ENCODE results near the gene TEX9.
"Not testable (repeated sequence)": the region's sequence is repeated elsewhere in the genome, so short reads cannot be mapped to it uniquely, and the experiment has no call there.

The TEX9 gene

GRCh38 chr15:56390739-56391267 lies 25.6 kb downstream of the TEX9 start:
- peaks cover 4% of the 10 kb centered on the region for H3K4me1 Mint-ChIP-seq (ENCODE audit: low read depth)
- H3K27me3 Mint-ChIP-seq, result peaks cover 2% of the 10 kb centered on the region
- no peaks in the 10 kb centered on the region for H3K36me3 Mint-ChIP-seq (ENCODE audit: low read depth)
- DNase-seq, result no peak
- H3K9me3 Mint-ChIP-seq, result no peaks in the 10 kb centered on the region
- H3K4me3 Mint-ChIP-seq, result no peak overlapping the region
- H3K27ac Mint-ChIP-seq, result no peak overlapping the region

- H3K27ac Mint-ChIP-seq, result no peak overlapping the region
- no peaks in the 10 kb centered on the region for H3K36me3 Mint-ChIP-seq (ENCODE audit: low read depth)
- no peak for DNase-seq
- H3K4me3 Mint-ChIP-seq, result no peak overlapping the region
- H3K27me3 Mint-ChIP-seq, result peaks cover 5% of the 10 kb centered on the region
- peaks cover 4% of the 10 kb centered on the region for H3K4me1 Mint-ChIP-seq (ENCODE audit: low read depth)
- no peaks in the 10 kb centered on the region for H3K9me3 Mint-ChIP-seq
Measured at GRCh38 chr15:56393277-56393676, 28.1 kb downstream of the TEX9 start.

DNA sequence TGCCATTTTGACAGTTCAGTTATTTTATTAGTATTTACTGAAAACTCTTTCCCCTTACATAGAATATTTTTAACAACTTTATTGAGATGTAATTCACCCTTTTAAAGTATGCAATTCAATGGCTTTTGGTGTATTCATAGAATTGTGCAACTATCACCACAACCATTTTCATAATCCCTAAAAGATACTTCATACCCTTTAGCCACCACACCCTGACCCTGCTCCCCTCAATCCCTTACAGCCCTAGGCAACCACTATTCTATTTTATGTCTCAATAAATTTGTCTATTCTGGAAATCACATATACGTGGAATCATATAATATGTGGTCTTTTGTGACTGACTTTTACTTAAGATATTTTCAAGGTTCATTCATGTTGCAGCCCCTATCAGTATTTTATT lies 29.7 kb downstream of the TEX9 start:
- H3K27ac Mint-ChIP-seq, result no peak overlapping the region
- H3K9me3 Mint-ChIP-seq, result no peaks in the 10 kb centered on the region
- H3K4me1 Mint-ChIP-seq (ENCODE audit: low read depth), result peaks cover 4% of the 10 kb centered on the region

GRCh38 chr15:56397325-56397724 lies 32.1 kb downstream of the TEX9 start:
- not testable (repeated sequence) for H3K36me3 Mint-ChIP-seq (ENCODE audit: low read depth); H3K4me1 Mint-ChIP-seq (ENCODE audit: low read depth); H3K4me3 Mint-ChIP-seq; DNase-seq; H3K9me3 Mint-ChIP-seq; H3K27ac Mint-ChIP-seq
- peaks cover 20% of the 10 kb centered on the region for H3K27me3 Mint-ChIP-seq

More for the DNA sequence above, 29.7 kb downstream of the TEX9 start:
- peaks cover 8% of the 10 kb centered on the region for H3K27me3 Mint-ChIP-seq
- no peak overlapping the region for H3K4me3 Mint-ChIP-seq
- DNase-seq, result no peak
- H3K36me3 Mint-ChIP-seq (ENCODE audit: low read depth), result no peaks in the 10 kb centered on the region

DNA sequence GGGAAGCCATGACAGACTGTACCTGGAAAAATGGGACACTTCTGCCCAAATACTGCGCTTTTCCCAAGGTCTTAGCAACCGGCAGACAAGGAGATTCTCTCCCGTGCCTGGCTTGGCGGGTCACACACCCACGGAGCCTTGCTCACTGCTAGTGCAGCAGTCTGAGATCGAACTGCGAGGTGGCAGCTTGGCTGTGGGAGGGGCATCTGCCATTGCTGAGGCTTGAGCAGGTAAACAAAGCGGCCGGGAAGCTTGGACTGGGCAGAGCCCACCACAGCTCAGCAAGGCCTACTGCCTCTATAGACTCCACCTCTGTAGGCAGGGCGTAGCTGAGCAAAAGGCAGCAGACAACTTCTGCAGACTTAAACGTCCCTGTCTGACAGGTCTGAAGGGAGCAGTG lies 34.0 kb downstream of the TEX9 start:
- not testable (repeated sequence) for H3K9me3 Mint-ChIP-seq; H3K27ac Mint-ChIP-seq; DNase-seq; H3K4me3 Mint-ChIP-seq; H3K36me3 Mint-ChIP-seq (ENCODE audit: low read depth); H3K4me1 Mint-ChIP-seq (ENCODE audit: low read depth)
- H3K27me3 Mint-ChIP-seq, result peaks cover 23% of the 10 kb centered on the region

DNA sequence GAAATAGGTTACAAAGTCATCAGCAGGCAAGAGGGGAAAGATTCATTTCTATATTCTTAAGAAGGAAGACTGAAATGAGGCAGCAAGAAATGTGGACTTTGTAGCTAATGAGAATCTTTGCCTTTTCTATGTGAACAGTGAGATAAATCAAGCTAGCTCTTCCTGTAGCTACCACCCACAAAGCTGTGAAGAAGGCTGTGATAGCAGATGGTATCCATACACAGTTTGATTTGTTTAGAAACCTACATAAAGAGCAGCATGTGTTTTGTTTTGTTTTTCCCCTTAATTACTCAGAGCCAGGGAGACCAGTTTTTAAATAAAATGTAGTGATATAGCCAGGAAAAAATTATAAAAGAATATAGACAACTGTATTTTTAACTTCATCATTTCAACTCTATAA lies 45.5 kb downstream of the TEX9 start:
- DNase-seq, result no peak
- Mint-ChIP-seq H3K27me3 (no peaks in the 10 kb centered on the region), H3K4me3 (no peak overlapping the region), H3K27ac (no peak overlapping the region), H3K9me3 (no peaks in the 10 kb centered on the region), H3K4me1 (ENCODE audit: low read depth) (no peaks in the 10 kb centered on the region), H3K36me3 (ENCODE audit: low read depth) (no peaks in the 10 kb centered on the region)

GRCh38 chr15:56411122-56411749 lies 46.0 kb downstream of the TEX9 start:
- no peaks in the 10 kb centered on the region for H3K36me3 Mint-ChIP-seq (ENCODE audit: low read depth)
- H3K9me3 Mint-ChIP-seq, result no peaks in the 10 kb centered on the region
- H3K27ac Mint-ChIP-seq, result no peak overlapping the region
- H3K27me3 Mint-ChIP-seq, result no peaks in the 10 kb centered on the region
- DNase-seq, result no peak
- H3K4me3 Mint-ChIP-seq, result no peak overlapping the region
- H3K4me1 Mint-ChIP-seq (ENCODE audit: low read depth), result no peaks in the 10 kb centered on the region

DNA sequence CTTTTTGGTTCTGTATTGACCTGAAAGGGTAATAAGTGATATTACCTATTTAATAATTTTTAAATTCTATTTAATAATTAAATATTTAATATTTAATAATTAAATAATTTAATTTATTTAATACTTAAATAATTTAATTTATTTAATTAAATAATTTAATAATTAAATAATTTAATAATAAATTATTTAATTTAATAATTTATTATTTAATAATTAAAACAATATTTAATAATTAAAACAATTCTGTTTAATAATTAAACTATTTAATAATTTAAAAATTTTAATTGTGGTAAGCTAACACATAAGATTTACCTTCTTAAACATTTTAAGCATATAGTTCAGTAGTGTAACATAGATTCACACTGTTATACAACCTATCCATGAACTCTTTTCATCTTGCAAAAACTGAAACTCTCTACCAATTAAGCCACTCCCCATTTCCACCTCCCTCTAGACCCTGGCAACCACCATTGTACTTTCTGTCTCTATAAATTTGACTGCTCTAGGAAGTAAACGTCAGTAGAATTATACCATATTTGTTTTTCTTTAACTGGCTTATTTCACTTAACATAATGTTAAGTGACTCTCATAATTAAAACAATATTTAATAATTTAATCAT lies 48.0 kb downstream of the TEX9 start:
- not testable (repeated sequence) for H3K27me3 Mint-ChIP-seq; H3K4me1 Mint-ChIP-seq (ENCODE audit: low read depth); H3K36me3 Mint-ChIP-seq (ENCODE audit: low read depth); H3K27ac Mint-ChIP-seq; DNase-seq; H3K9me3 Mint-ChIP-seq; H3K4me3 Mint-ChIP-seq

GRCh38 chr15:56425276-56425675 lies 60.0 kb downstream of the TEX9 start:
- H3K9me3 Mint-ChIP-seq, result peaks cover 6% of the 10 kb centered on the region
- no peaks in the 10 kb centered on the region for H3K4me1 Mint-ChIP-seq (ENCODE audit: low read depth)
- no peak overlapping the region for H3K27ac Mint-ChIP-seq
- H3K27me3 Mint-ChIP-seq, result no peaks in the 10 kb centered on the region
- DNase-seq, result no peak
- no peaks in the 10 kb centered on the region for H3K36me3 Mint-ChIP-seq (ENCODE audit: low read depth)
- H3K4me3 Mint-ChIP-seq, result no peak overlapping the region

DNA sequence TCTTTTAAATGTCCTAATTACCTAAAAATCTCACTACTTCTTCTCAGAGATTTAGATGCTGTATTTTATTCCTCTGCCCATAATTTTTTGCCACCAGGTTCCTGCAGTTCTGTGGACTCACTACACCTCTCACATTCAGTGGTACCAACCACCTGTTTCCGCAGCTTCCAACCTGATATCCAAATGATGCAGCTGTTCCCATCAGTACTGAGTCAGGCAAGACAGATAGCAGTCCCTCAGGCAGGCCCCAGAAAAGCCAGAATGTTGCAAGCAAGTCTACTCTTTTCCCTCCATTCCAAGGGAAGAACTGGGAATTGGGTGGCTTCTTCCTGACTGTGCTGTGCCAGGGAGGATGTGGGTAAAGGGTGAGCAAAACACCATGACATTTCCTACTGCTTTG lies 60.8 kb downstream of the TEX9 start:
- Mint-ChIP-seq H3K27me3 (no peaks in the 10 kb centered on the region), H3K9me3 (peaks cover 6% of the 10 kb centered on the region), H3K36me3 (ENCODE audit: low read depth) (no peaks in the 10 kb centered on the region), H3K4me1 (ENCODE audit: low read depth) (no peaks in the 10 kb centered on the region), H3K27ac (no peak overlapping the region), H3K4me3 (no peak overlapping the region)
- DNase-seq, result no peak

GRCh38 chr15:56428821-56429458 lies 63.7 kb downstream of the TEX9 start:
- peaks cover 3% of the 10 kb centered on the region for H3K27me3 Mint-ChIP-seq
- no peak overlapping the region for H3K4me3 Mint-ChIP-seq
- no peaks in the 10 kb centered on the region for H3K4me1 Mint-ChIP-seq (ENCODE audit: low read depth)
- DNase-seq, result no peak
- no peak overlapping the region for H3K27ac Mint-ChIP-seq
- no peaks in the 10 kb centered on the region for H3K36me3 Mint-ChIP-seq (ENCODE audit: low read depth)
- H3K9me3 Mint-ChIP-seq, result peaks cover 6% of the 10 kb centered on the region

DNA sequence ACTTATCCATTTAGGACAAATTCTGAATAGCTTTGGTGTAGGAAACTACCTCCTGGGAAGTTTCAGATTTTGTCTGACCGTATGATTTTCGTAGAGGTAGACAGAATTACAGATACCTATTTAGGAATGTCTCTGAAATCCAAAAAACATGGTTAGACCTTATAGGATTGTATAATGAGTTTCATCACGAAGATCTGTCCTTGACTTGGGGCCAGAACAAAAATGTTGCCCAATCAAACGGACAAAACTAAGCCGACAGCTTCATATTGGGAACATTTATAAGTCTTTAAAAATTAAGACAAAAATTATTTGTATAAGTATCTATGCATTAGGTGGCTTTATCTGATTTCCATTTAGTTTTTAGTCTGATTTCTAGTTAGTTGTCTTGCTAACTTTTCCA lies 67.1 kb downstream of the TEX9 start:
- Mint-ChIP-seq H3K27ac (no peak overlapping the region), H3K4me3 (no peak overlapping the region), H3K4me1 (ENCODE audit: low read depth) (no peaks in the 10 kb centered on the region), H3K27me3 (peaks cover 18% of the 10 kb centered on the region), H3K36me3 (ENCODE audit: low read depth) (no peaks in the 10 kb centered on the region), H3K9me3 (no peaks in the 10 kb centered on the region)
- DNase-seq, result no peak

DNA sequence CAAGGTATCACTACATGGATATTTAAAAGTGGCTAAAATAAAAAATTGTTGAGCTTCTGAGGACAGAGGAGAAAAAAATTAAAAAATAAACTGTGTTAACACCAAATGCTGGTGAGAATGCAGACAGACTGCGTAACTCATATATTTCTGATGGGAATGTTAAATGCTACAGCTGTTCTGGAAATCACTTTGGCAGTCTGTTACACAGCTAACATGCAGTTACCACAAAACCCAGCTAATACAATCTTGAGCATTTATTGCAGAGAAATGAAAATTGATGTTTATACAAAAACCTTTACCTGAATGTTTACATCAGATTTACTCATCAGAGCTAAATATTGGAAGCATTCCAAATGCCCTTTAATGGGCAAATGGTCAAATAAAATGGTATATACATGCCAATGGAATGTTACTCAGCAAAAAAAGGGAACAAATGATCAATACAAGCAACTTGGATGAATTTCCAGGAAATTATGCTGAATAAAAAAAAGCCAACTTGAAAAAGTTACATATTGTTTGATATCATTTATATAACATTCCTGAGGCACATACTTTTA lies 75.1 kb downstream of the TEX9 start:
- H3K27ac Mint-ChIP-seq, result no peak overlapping the region
- no peak for DNase-seq
- no peaks in the 10 kb centered on the region for H3K36me3 Mint-ChIP-seq (ENCODE audit: low read depth)
- H3K9me3 Mint-ChIP-seq, result no peaks in the 10 kb centered on the region
- H3K4me3 Mint-ChIP-seq, result no peak overlapping the region
- H3K4me1 Mint-ChIP-seq (ENCODE audit: low read depth), result no peaks in the 10 kb centered on the region
- H3K27me3 Mint-ChIP-seq, result peaks cover 21% of the 10 kb centered on the region

GRCh38 chr15:56442354-56442753 lies 77.1 kb downstream of the TEX9 start:
- DNase-seq, result no peak
- H3K36me3 Mint-ChIP-seq (ENCODE audit: low read depth), result no peaks in the 10 kb centered on the region
- H3K9me3 Mint-ChIP-seq, result no peaks in the 10 kb centered on the region
- no peaks in the 10 kb centered on the region for H3K4me1 Mint-ChIP-seq (ENCODE audit: low read depth)
- H3K27ac Mint-ChIP-seq, result no peak overlapping the region
- peaks cover 6% of the 10 kb centered on the region for H3K27me3 Mint-ChIP-seq
- no peak overlapping the region for H3K4me3 Mint-ChIP-seq

DNA sequence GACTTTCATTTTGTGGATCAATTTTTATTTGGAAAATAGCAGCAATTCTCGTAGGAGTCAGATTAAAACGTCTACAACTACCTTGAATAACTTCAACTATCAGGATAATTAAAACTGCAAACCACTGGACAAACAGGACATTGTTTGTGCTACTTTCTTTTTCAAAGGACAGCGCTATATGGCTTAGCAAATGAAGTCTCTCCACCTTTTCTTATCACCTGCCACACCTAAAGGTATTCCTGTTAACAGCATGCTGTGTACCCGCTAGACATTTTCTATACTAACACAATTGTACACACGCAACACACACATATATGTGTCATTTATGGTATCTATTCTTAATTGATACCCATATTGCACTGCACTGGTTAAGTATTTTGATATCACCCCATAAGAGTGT lies 80.5 kb downstream of the TEX9 start:
- Mint-ChIP-seq H3K27ac (no peak overlapping the region), H3K36me3 (ENCODE audit: low read depth) (no peaks in the 10 kb centered on the region), H3K9me3 (no peaks in the 10 kb centered on the region), H3K4me3 (no peak overlapping the region), H3K27me3 (peaks cover 4% of the 10 kb centered on the region), H3K4me1 (ENCODE audit: low read depth) (no peaks in the 10 kb centered on the region)
- no peak for DNase-seq

All from activated T-cell treated with anti-CD3 and anti-CD28 coated beads, Interleukin-2, amount 50 U/mL, for 24 hours (primary cell).